ENCODE results near the gene SCFD2. TPM values are rescaled to one million over a fixed set of nuclear protein-coding genes. Genes with fewer than 3 reads are reported as not detected.
"Not testable (repeated sequence)": the region's sequence is repeated elsewhere in the genome, so short reads cannot be mapped to it uniquely, and the experiment has no call there.

The SCFD2 gene
- total RNA-seq, 2 experiments from 2014 or later, result 25.1 to 27.2 TPM

- POLR2A ChIA-PET, result interaction anchor here (0.6 kb wide), 1 partner anchor 38 kb away, joined by 4 read pairs; no protein-coding TSS in a partner anchor
- ATAC-seq (no peak), DNase-seq (no peak)
- Mint-ChIP-seq H3K36me3 (ENCODE audit: low read depth) (peaks cover 2% of the 10 kb centered on the region), H3K27me3 (ENCODE audit: low read depth) (no peaks in the 10 kb centered on the region), H3K4me3 (no peak overlapping the region), H3K9me3 (ENCODE audit: insufficient read depth) (no peaks in the 10 kb centered on the region), H3K27ac (no peak overlapping the region), H3K4me1 (ENCODE audit: low read depth) (peaks cover 1% of the 10 kb centered on the region)
- CTCF ChIA-PET, result no interaction called here
Observed at GRCh38 chr4:53043891-53044650, 321.8 kb downstream of the SCFD2 start.

GRCh38 chr4:53043055-53043454 lies 322.8 kb downstream of the SCFD2 start:
- H3K4me1 Mint-ChIP-seq (ENCODE audit: low read depth), result peaks cover 1% of the 10 kb centered on the region
- ChIA-PET POLR2A (no interaction called here), CTCF (no interaction called here)
- no peak overlapping the region for H3K4me3 Mint-ChIP-seq
- H3K27me3 Mint-ChIP-seq (ENCODE audit: low read depth), result no peaks in the 10 kb centered on the region
- DNase-seq, result no peak
- no peak overlapping the region for H3K27ac Mint-ChIP-seq
- no peaks in the 10 kb centered on the region for H3K9me3 Mint-ChIP-seq (ENCODE audit: insufficient read depth)
- peaks cover 2% of the 10 kb centered on the region for H3K36me3 Mint-ChIP-seq (ENCODE audit: low read depth)
- no peak for ATAC-seq

- no peak for ATAC-seq
- no peak overlapping the region for H3K27ac Mint-ChIP-seq
- H3K9me3 Mint-ChIP-seq (ENCODE audit: insufficient read depth), result no peaks in the 10 kb centered on the region
- DNase-seq, result no peak
- peaks cover 1% of the 10 kb centered on the region for H3K4me1 Mint-ChIP-seq (ENCODE audit: low read depth)
- peaks cover 2% of the 10 kb centered on the region for H3K36me3 Mint-ChIP-seq (ENCODE audit: low read depth)
- POLR2A ChIA-PET, result no interaction called here
- CTCF ChIA-PET, result no interaction called here
- H3K27me3 Mint-ChIP-seq (ENCODE audit: low read depth), result no peaks in the 10 kb centered on the region
- H3K4me3 Mint-ChIP-seq, result no peak overlapping the region
Observed at GRCh38 chr4:53040851-53041250, 325.0 kb downstream of the SCFD2 start.

GRCh38 chr4:53040459-53040815 lies 325.4 kb downstream of the SCFD2 start:
- peaks cover 3% of the 10 kb centered on the region for H3K9me3 Mint-ChIP-seq (ENCODE audit: insufficient read depth)
- no peaks in the 10 kb centered on the region for H3K27me3 Mint-ChIP-seq (ENCODE audit: low read depth)
- peaks cover 1% of the 10 kb centered on the region for H3K4me1 Mint-ChIP-seq (ENCODE audit: low read depth)
- no peak for DNase-seq
- peaks cover 4% of the 10 kb centered on the region for H3K36me3 Mint-ChIP-seq (ENCODE audit: low read depth)
- H3K4me3 Mint-ChIP-seq, result no peak overlapping the region
- no peak for ATAC-seq
- CTCF ChIA-PET, result no interaction called here
- POLR2A ChIA-PET, result no interaction called here
- no peak overlapping the region for H3K27ac Mint-ChIP-seq

- H3K36me3 Mint-ChIP-seq (ENCODE audit: low read depth), result peaks cover 5% of the 10 kb centered on the region
- DNase-seq (no peak), ATAC-seq (no peak)
- CTCF ChIA-PET, result no interaction called here
- POLR2A ChIA-PET, result no interaction called here
- H3K27ac Mint-ChIP-seq, result no peak overlapping the region
- no peaks in the 10 kb centered on the region for H3K27me3 Mint-ChIP-seq (ENCODE audit: low read depth)
- peaks cover 1% of the 10 kb centered on the region for H3K4me1 Mint-ChIP-seq (ENCODE audit: low read depth)
- H3K4me3 Mint-ChIP-seq, result no peak overlapping the region
- H3K9me3 Mint-ChIP-seq (ENCODE audit: insufficient read depth), result peaks cover 3% of the 10 kb centered on the region
Observed at GRCh38 chr4:53039741-53040458, 326.0 kb downstream of the SCFD2 start.

- Mint-ChIP-seq H3K4me3 (no peak overlapping the region), H3K27me3 (ENCODE audit: low read depth) (no peaks in the 10 kb centered on the region), H3K27ac (no peak overlapping the region), H3K9me3 (ENCODE audit: insufficient read depth) (peaks cover 9% of the 10 kb centered on the region), H3K36me3 (ENCODE audit: low read depth) (peaks cover 19% of the 10 kb centered on the region), H3K4me1 (ENCODE audit: low read depth) (peaks cover 7% of the 10 kb centered on the region)
- DNase-seq, result no peak
- POLR2A ChIA-PET, result no interaction called here
- no peak for ATAC-seq
- CTCF ChIA-PET, result interaction anchor here (2.3 kb wide), 1 partner anchor 22 kb away, joined by 6 read pairs; no protein-coding TSS in a partner anchor
Observed at GRCh38 chr4:53037892-53038291, 328.0 kb downstream of the SCFD2 start.

- peaks cover 34% of the 10 kb centered on the region for H3K36me3 Mint-ChIP-seq (ENCODE audit: low read depth)
- CTCF ChIA-PET; ATAC-seq; H3K4me3 Mint-ChIP-seq; POLR2A ChIA-PET; H3K27me3 Mint-ChIP-seq (ENCODE audit: low read depth); H3K27ac Mint-ChIP-seq; DNase-seq: not testable (repeated sequence)
- H3K9me3 Mint-ChIP-seq (ENCODE audit: insufficient read depth), result peaks cover 15% of the 10 kb centered on the region
- peaks cover 20% of the 10 kb centered on the region for H3K4me1 Mint-ChIP-seq (ENCODE audit: low read depth)
Observed at GRCh38 chr4:53032908-53033307, 333.0 kb downstream of the SCFD2 start.

- ChIA-PET POLR2A (no interaction called here), CTCF (no interaction called here)
- Mint-ChIP-seq H3K9me3 (ENCODE audit: insufficient read depth) (peaks cover under 1% of the 10 kb centered on the region), H3K27ac (no peak overlapping the region), H3K4me3 (no peak overlapping the region), H3K36me3 (ENCODE audit: low read depth) (peaks cover 3% of the 10 kb centered on the region), H3K27me3 (ENCODE audit: low read depth) (no peaks in the 10 kb centered on the region), H3K4me1 (ENCODE audit: low read depth) (no peaks in the 10 kb centered on the region)
- no peak for ATAC-seq
- DNase-seq, result no peak
Observed at GRCh38 chr4:53026233-53026632, 339.6 kb downstream of the SCFD2 start.

GRCh38 chr4:53023677-53024299 lies 342.1 kb downstream of the SCFD2 start:
- ATAC-seq, result no peak
- DNase-seq, result no peak
- Mint-ChIP-seq H3K9me3 (ENCODE audit: insufficient read depth) (no peaks in the 10 kb centered on the region), H3K36me3 (ENCODE audit: low read depth) (peaks cover 3% of the 10 kb centered on the region), H3K27me3 (ENCODE audit: low read depth) (no peaks in the 10 kb centered on the region), H3K27ac (no peak overlapping the region), H3K4me1 (ENCODE audit: low read depth) (no peaks in the 10 kb centered on the region), H3K4me3 (no peak overlapping the region)
- ChIA-PET POLR2A (no interaction called here), CTCF (no interaction called here)

GRCh38 chr4:53022513-53023100 lies 343.3 kb downstream of the SCFD2 start:
- Mint-ChIP-seq H3K36me3 (ENCODE audit: low read depth) (peaks cover 3% of the 10 kb centered on the region), H3K27ac (no peak overlapping the region), H3K9me3 (ENCODE audit: insufficient read depth) (no peaks in the 10 kb centered on the region), H3K27me3 (ENCODE audit: low read depth) (no peaks in the 10 kb centered on the region), H3K4me3 (no peak overlapping the region), H3K4me1 (ENCODE audit: low read depth) (no peaks in the 10 kb centered on the region)
- ATAC-seq (no peak), DNase-seq (no peak)
- CTCF ChIA-PET, result no interaction called here
- POLR2A ChIA-PET, result no interaction called here

GRCh38 chr4:53021754-53022512 lies 343.9 kb downstream of the SCFD2 start:
- DNase-seq (no peak), ATAC-seq (no peak)
- Mint-ChIP-seq H3K4me3 (no peak overlapping the region), H3K27me3 (ENCODE audit: low read depth) (no peaks in the 10 kb centered on the region), H3K36me3 (ENCODE audit: low read depth) (peaks cover 3% of the 10 kb centered on the region), H3K27ac (no peak overlapping the region), H3K4me1 (ENCODE audit: low read depth) (no peaks in the 10 kb centered on the region), H3K9me3 (ENCODE audit: insufficient read depth) (no peaks in the 10 kb centered on the region)
- ChIA-PET POLR2A (no interaction called here), CTCF (no interaction called here)

All from activated CD8-positive, alpha-beta T cell treated with anti-CD3 and anti-CD28 coated beads, Interleukin-2, amount 10 ng/mL, durations not matched to agents 7 days and 5 days (primary cell).